GM12872 (cell line): ENCODE data around the gene VSNL1.

Experiments
- CTCF ChIP-seq: IDR thresholded peaks from 3 replicates; pipeline ENCODE4 v1.5.1; 2011; ENCODE audit warnings: low read depth, mild to moderate bottlenecking, low read length, moderate library complexity; ENCODE audit not compliant: insufficient read depth

The VSNL1 gene

GRCh38 chr2:17574406-17575073, 34.0 kb downstream of the VSNL1 start:
- no peak for TF ChIP-seq CTCF

GRCh38 chr2:17576802-17577201, 36.3 kb downstream of the VSNL1 start:
- TF ChIP-seq CTCF, result no peak

GRCh38 chr2:17578466-17578928, 38.0 kb downstream of the VSNL1 start:
- TF ChIP-seq CTCF, result no peak

GRCh38 chr2:17579605-17580318, 39.3 kb downstream of the VSNL1 start:
- no peak for TF ChIP-seq CTCF

GRCh38 chr2:17580319-17580715, 39.8 kb downstream of the VSNL1 start:
- TF ChIP-seq CTCF, result no peak

GRCh38 chr2:17581831-17582230, 41.3 kb downstream of the VSNL1 start:
- TF ChIP-seq CTCF, result no peak

GRCh38 chr2:17583166-17583565, 42.7 kb downstream of the VSNL1 start:
- TF ChIP-seq CTCF, result no peak
